HepG2 (cell line): ENCODE data around the gene JOSD2. TPM values are rescaled to one million over a fixed set of nuclear protein-coding genes. Genes with fewer than 3 reads are reported as not detected.

Experiments used
- ISX ChIP-seq: sonication (generic); formaldehyde crosslinking; conservative IDR thresholded peaks from 2 replicates; pipeline ENCODE4 v1.5.0; 2020; ENCODE audit warnings: missing genetic modification reagents
- PTBP1 ChIP-seq: fragments of 200-400 bp; formaldehyde crosslinking; IDR thresholded peaks from 2 replicates; pipeline ENCODE4 v1.6.1; 2018; ENCODE audit warnings: low read length, low read depth; ENCODE audit not compliant: poor library complexity, severe bottlenecking
- ZFP41 ChIP-seq: sonication (generic); formaldehyde crosslinking; IDR thresholded peaks from 2 replicates; pipeline ENCODE4 v1.4.0; 2020; ENCODE audit warnings: mild to moderate bottlenecking, missing genetic modification reagents, borderline replicate concordance
- ZNF24 ChIP-seq: fragments of 450-650 bp; IDR thresholded peaks from 2 replicates; pipeline ENCODE4 v1.6.1; 2017; ENCODE audit warnings: antibody characterized with exemption, mild to moderate bottlenecking
- polyA plus RNA-seq, 8 experiments: library from polyadenylated mRNA; depleted of rRNA in 3 of 8; stranded (reverse) in 7 of 8; unstranded in 1 of 8; fragments of >200 nt; fragmentation: Illumina TruSeq in 4 of 8; extraction: Trizol in 4 of 8; gene quantifications; 2 replicates each; pipeline versions ENCODE4 v1.2.1 to v1.2.3, GENCODE V29; 2011 to 2016; ENCODE audit warnings: low read depth in 4 of 8, missing spikeins in 1 of 8, mixed read lengths in 1 of 8; ENCODE audit not compliant: insufficient read depth in 1 of 8
- total RNA-seq, 5 experiments: library from RNA; depleted of rRNA; stranded (reverse); fragments of >200 nt; fragmentation: Illumina TruSeq; extraction: Trizol; gene quantifications; 2 replicates each; pipeline ENCODE4 v1.2.3, GENCODE V29; 2016; ENCODE audit warnings: low read depth in 1 of 5
- TF ChIP-seq, protein P1 (sequence below): sonication (generic); formaldehyde crosslinking; IDR thresholded peaks from 2 replicates; pipeline ENCODE4 v1.5.0; 2020; ENCODE audit warnings: mild to moderate bottlenecking, missing genetic modification reagents, borderline replicate concordance
- TF ChIP-seq, protein P2 (sequence below): sonication (generic); formaldehyde crosslinking; IDR thresholded peaks from 2 replicates; pipeline ENCODE4 v1.9.0; 2021; ENCODE audit warnings: missing genetic modification reagents, borderline replicate concordance

JOSD2 gene
- total and polyA plus RNA-seq, 2 of the 13 experiments (the other 11 are each of a cell fraction or from before 2014, with no cell fraction given) = 2.0 to 4.1 TPM

DNA sequence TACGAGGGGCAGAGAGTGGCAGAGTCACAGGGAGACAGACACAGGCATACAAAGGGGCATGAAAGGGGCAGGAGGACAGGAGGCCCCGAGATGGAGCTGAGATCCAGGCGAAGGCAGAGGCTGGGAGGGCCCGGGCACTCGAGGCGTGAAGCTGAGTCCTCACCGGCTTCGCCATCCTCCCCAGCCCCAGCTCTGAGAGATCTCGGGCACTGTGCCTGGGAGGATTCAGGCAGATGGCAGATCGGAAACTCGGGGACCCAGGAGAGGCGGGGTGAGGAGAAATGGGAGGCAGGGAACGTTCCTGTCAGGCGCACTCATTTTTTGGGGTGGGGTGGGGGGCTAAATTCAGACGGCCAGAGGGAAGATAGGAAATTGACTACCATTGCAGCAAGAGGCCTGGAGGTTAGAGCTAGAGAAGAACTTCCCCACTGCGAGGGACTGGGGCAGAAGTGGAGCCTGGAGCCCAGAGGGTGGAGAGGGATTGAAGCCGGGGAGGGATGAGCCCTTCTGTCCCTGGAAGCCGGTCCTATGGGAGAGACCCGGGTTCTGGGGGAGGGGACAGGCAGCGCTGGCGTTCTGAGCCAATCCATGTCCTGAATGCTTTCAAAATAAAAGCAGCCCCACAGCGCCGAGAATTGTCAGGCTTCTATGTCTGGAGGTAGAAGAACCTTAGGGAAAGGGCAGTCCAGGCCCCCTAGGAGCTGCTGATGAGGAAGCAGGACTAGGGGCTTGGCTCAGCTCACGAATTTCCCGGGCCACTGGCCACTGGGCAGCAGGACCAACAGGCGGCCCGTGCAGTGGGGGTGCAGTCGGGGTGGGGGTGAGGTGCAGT, 44.7 kb upstream of the JOSD2 start (continued):
- TF ChIP-seq, protein P1, sequence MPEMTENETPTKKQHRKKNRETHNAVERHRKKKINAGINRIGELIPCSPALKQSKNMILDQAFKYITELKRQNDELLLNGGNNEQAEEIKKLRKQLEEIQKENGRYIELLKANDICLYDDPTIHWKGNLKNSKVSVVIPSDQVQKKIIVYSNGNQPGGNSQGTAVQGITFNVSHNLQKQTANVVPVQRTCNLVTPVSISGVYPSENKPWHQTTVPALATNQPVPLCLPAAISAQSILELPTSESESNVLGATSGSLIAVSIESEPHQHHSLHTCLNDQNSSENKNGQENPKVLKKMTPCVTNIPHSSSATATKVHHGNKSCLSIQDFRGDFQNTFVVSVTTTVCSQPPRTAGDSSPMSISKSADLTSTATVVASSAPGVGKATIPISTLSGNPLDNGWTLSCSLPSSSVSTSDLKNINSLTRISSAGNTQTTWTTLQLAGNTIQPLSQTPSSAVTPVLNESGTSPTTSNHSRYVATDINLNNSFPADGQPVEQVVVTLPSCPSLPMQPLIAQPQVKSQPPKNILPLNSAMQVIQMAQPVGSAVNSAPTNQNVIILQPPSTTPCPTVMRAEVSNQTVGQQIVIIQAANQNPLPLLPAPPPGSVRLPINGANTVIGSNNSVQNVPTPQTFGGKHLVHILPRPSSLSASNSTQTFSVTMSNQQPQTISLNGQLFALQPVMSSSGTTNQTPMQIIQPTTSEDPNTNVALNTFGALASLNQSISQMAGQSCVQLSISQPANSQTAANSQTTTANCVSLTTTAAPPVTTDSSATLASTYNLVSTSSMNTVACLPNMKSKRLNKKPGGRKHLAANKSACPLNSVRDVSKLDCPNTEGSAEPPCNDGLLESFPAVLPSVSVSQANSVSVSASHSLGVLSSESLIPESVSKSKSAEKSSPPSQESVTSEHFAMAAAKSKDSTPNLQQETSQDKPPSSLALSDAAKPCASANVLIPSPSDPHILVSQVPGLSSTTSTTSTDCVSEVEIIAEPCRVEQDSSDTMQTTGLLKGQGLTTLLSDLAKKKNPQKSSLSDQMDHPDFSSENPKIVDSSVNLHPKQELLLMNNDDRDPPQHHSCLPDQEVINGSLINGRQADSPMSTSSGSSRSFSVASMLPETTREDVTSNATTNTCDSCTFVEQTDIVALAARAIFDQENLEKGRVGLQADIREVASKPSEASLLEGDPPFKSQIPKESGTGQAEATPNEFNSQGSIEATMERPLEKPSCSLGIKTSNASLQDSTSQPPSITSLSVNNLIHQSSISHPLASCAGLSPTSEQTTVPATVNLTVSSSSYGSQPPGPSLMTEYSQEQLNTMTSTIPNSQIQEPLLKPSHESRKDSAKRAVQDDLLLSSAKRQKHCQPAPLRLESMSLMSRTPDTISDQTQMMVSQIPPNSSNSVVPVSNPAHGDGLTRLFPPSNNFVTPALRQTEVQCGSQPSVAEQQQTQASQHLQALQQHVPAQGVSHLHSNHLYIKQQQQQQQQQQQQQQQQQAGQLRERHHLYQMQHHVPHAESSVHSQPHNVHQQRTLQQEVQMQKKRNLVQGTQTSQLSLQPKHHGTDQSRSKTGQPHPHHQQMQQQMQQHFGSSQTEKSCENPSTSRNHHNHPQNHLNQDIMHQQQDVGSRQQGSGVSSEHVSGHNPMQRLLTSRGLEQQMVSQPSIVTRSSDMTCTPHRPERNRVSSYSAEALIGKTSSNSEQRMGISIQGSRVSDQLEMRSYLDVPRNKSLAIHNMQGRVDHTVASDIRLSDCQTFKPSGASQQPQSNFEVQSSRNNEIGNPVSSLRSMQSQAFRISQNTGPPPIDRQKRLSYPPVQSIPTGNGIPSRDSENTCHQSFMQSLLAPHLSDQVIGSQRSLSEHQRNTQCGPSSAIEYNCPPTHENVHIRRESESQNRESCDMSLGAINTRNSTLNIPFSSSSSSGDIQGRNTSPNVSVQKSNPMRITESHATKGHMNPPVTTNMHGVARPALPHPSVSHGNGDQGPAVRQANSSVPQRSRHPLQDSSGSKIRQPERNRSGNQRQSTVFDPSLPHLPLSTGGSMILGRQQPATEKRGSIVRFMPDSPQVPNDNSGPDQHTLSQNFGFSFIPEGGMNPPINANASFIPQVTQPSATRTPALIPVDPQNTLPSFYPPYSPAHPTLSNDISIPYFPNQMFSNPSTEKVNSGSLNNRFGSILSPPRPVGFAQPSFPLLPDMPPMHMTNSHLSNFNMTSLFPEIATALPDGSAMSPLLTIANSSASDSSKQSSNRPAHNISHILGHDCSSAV (CRISPR knock-in tag) = no peak
- no peak for TF ChIP-seq PTBP1
- TF ChIP-seq ZFP41 (CRISPR knock-in tag) = no peak
- TF ChIP-seq, protein P2, sequence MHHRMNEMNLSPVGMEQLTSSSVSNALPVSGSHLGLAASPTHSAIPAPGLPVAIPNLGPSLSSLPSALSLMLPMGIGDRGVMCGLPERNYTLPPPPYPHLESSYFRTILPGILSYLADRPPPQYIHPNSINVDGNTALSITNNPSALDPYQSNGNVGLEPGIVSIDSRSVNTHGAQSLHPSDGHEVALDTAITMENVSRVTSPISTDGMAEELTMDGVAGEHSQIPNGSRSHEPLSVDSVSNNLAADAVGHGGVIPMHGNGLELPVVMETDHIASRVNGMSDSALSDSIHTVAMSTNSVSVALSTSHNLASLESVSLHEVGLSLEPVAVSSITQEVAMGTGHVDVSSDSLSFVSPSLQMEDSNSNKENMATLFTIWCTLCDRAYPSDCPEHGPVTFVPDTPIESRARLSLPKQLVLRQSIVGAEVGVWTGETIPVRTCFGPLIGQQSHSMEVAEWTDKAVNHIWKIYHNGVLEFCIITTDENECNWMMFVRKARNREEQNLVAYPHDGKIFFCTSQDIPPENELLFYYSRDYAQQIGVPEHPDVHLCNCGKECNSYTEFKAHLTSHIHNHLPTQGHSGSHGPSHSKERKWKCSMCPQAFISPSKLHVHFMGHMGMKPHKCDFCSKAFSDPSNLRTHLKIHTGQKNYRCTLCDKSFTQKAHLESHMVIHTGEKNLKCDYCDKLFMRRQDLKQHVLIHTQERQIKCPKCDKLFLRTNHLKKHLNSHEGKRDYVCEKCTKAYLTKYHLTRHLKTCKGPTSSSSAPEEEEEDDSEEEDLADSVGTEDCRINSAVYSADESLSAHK (CRISPR knock-in tag) = no peak
- no peak for TF ChIP-seq ISX (CRISPR knock-in tag)
- no peak for TF ChIP-seq ZNF24
